Nephron (organoid): Measurements from ENCODE around the gene INTS7.

Experiments used
- H3K27ac Mint-ChIP-seq, 3 experiments: 2 replicates each; pipeline ENCODE4 v1.8.0; 2020; ENCODE audit warnings: mixed read lengths in 3 of 3, mild to moderate bottlenecking in 2 of 3, moderate library complexity in 1 of 3
- H3K27me3 Mint-ChIP-seq: 2 replicates; pipeline ENCODE4 v1.8.0; 2021; ENCODE audit warnings: low read depth, mild to moderate bottlenecking, moderate library complexity, mixed read lengths
- H3K36me3 Mint-ChIP-seq: 2 replicates; pipeline ENCODE4 v1.8.0; 2020; ENCODE audit warnings: low read depth, mixed read lengths
- H3K4me1 Mint-ChIP-seq: 2 replicates; pipeline ENCODE4 v1.8.0; 2020; ENCODE audit warnings: mixed read lengths
- H3K4me3 Mint-ChIP-seq, 3 experiments: 2 replicates each; pipeline ENCODE4 v1.8.0; 2020; ENCODE audit warnings: mild to moderate bottlenecking in 3 of 3, mixed read lengths in 3 of 3, moderate library complexity in 2 of 3
- H3K9me3 Mint-ChIP-seq: 2 replicates; pipeline ENCODE4 v1.8.0; 2020; ENCODE audit warnings: mixed read lengths
- TF ChIP-seq, protein P1 (sequence below), 3 experiments: fragments of 200-600 bp; sonication (generic); IDR thresholded peaks; one replicate each; pipeline ENCODE4 v1.5.0; 2021; ENCODE audit warnings: antibody characterized with exemption in 3 of 3; ENCODE audit not compliant: unreplicated experiment in 3 of 3

Gene INTS7

DNA sequence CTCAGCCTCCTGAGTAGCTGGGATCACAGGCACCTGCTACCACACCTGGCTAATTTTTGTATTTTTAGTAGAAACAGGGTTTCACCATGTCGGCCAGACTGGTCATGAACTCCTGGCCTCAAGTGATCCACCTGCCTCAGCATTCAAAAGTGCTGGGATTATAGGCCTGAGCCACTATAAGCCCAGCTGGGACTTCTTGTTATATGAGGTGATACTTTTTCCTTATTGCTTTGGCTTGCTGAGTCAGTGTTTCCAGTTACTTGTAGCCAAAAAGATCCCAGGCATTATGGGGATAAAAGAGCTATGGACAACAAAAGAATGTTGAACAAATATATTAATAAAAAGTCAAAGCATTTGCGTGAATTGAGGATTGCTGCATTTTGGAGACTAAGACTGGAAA lies 134.9 kb downstream of the INTS7 start:
- Mint-ChIP-seq H3K27me3 (no peaks in the 10 kb centered on the region), H3K4me3 (no peak overlapping the region), H3K9me3 (peaks cover 10% of the 10 kb centered on the region), H3K36me3 (no peaks in the 10 kb centered on the region), H3K27ac (no peak overlapping the region), H3K4me1 (no peaks in the 10 kb centered on the region)
- TF ChIP-seq, protein P1, sequence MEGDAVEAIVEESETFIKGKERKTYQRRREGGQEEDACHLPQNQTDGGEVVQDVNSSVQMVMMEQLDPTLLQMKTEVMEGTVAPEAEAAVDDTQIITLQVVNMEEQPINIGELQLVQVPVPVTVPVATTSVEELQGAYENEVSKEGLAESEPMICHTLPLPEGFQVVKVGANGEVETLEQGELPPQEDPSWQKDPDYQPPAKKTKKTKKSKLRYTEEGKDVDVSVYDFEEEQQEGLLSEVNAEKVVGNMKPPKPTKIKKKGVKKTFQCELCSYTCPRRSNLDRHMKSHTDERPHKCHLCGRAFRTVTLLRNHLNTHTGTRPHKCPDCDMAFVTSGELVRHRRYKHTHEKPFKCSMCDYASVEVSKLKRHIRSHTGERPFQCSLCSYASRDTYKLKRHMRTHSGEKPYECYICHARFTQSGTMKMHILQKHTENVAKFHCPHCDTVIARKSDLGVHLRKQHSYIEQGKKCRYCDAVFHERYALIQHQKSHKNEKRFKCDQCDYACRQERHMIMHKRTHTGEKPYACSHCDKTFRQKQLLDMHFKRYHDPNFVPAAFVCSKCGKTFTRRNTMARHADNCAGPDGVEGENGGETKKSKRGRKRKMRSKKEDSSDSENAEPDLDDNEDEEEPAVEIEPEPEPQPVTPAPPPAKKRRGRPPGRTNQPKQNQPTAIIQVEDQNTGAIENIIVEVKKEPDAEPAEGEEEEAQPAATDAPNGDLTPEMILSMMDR (IDR thresholded peaks at IDR 0.05; ENCODE audit: unreplicated experiment in 3 of 3), result no peak

DNA sequence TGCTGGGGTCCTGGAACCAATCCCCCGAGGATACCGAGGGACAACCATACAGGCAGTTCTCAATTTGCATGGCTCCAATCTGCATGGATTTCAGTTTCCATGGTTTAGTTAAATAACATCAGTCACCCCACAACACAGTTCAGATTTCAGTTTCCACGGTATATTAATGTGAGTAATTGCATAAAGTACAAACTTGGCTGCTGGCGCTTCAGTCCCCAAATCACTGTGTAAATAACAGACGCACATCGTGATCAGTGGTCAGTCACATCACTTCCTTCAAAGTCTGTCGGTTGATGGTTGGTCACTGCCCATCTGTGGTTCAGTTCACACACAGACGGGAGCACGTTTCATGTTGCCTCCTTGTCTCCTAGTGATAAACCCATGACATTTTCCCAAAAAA lies 138.4 kb downstream of the INTS7 start:
- Mint-ChIP-seq H3K4me1 (no peaks in the 10 kb centered on the region), H3K27ac (no peak overlapping the region), H3K36me3 (no peaks in the 10 kb centered on the region), H3K9me3 (no peaks in the 10 kb centered on the region), H3K27me3 (peaks cover 3% of the 10 kb centered on the region), H3K4me3 (no peak overlapping the region)
- TF ChIP-seq, protein P1 (IDR thresholded peaks at IDR 0.05; ENCODE audit: unreplicated experiment in 3 of 3), result no peak

DNA sequence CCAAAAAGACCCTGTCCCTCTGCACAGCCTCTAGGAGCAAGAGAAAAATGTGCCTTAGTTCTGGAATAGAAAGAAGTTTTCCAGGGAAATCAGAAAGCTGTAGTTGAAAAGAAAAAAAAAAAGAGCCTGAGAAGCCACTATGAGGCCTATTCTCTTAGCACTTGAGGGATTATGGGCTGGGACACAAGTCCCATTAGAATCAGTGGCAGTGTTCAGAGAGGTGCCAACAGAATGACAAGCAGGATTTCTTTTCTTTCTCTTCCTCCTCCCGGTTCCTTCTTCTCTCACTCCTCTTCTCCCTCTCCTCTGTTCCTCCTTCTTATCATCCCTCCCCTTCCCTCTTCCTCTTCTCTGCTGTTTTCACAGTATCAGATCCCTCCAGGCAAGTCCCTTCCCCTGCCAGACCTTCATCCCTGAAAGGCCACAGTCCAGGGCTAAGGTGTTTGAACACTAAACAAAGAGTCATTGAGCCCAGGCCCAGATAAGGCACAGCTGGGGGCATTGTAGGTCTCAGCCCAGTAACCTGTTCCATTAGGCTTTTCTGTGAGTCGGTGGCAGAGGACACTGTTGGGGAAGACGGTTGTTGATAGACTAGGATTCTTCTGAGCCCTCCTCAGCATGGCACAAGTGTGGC lies 140.1 kb downstream of the INTS7 start:
- Mint-ChIP-seq H3K4me3 (no peak overlapping the region), H3K36me3 (no peaks in the 10 kb centered on the region), H3K27ac (no peak overlapping the region), H3K4me1 (no peaks in the 10 kb centered on the region), H3K9me3 (no peaks in the 10 kb centered on the region), H3K27me3 (peaks cover 6% of the 10 kb centered on the region)
- TF ChIP-seq, protein P1 (IDR thresholded peaks at IDR 0.05; ENCODE audit: unreplicated experiment in 3 of 3), result no peak

DNA sequence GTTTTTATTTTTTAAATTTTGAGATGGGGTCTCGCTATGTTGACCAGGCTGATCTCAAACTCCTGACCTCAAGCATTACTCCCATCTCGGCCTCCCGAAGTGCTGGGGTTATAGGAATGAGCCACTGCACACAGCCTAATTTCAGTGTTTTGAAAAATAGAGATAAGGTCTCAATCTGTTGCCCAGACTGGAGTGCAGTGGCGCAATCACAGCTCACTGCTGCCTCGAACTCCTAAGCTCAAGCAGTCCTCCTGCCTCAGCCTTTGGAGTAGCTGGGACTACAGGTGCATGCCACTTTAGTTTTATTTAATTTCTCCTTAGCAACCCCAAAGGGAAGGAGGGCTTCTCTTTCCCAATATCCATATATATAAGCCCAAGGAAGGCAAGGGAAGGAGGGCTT lies 141.0 kb downstream of the INTS7 start:
- TF ChIP-seq, protein P1 (IDR thresholded peaks at IDR 0.05; ENCODE audit: unreplicated experiment in 3 of 3), result no peak
- no peaks in the 10 kb centered on the region for H3K36me3 Mint-ChIP-seq
- peaks cover 6% of the 10 kb centered on the region for H3K27me3 Mint-ChIP-seq
- H3K4me3 Mint-ChIP-seq, result no peak overlapping the region
- H3K9me3 Mint-ChIP-seq, result no peaks in the 10 kb centered on the region
- no peaks in the 10 kb centered on the region for H3K4me1 Mint-ChIP-seq
- no peak overlapping the region for H3K27ac Mint-ChIP-seq

DNA sequence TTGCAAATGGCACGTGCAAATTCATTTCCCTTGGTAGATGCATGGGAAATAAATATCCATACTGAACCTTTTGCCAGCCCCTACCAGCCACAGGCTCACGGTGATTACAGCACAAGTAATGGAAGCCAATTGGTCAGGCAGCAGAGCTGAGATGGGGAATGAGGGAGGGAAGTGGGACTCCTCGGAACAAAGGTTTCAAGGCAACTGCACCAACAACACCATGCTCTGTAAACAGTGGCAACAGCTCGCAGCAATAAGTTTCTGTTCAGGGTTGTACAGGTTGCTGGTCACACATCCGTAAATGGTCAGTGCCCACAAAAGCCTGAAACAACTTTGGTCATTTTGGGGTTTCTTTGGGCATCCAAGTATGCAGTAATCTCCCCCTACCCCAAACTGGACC lies 142.1 kb downstream of the INTS7 start:
- TF ChIP-seq, protein P1 (IDR thresholded peaks at IDR 0.05; ENCODE audit: unreplicated experiment in 3 of 3), result no peak
- Mint-ChIP-seq H3K36me3 (no peaks in the 10 kb centered on the region), H3K4me3 (no peak overlapping the region), H3K4me1 (no peaks in the 10 kb centered on the region), H3K9me3 (no peaks in the 10 kb centered on the region), H3K27ac (no peak overlapping the region), H3K27me3 (peaks cover 6% of the 10 kb centered on the region)

DNA sequence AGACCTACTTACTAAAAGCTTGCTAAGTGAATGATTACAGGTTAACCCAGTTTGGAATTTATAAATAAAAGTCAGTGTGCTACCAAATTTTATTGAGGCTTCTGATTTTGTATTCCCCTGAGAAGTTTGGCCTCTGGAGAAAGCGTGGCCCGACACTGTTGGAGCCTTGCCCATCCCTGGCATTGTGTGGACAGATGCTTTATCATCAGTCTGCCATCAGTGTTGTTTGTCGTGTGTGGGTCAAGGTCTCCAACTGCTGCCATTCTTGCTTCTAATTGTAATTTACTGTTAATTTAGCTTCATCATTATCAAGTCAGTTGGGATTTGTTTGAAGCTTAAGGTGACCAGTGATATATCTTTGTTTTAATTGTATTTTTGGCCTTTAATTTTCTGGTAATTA lies 142.8 kb downstream of the INTS7 start:
- Mint-ChIP-seq H3K27ac (no peak overlapping the region), H3K4me3 (no peak overlapping the region), H3K27me3 (peaks cover 6% of the 10 kb centered on the region), H3K36me3 (no peaks in the 10 kb centered on the region), H3K4me1 (no peaks in the 10 kb centered on the region), H3K9me3 (no peaks in the 10 kb centered on the region)
- TF ChIP-seq, protein P1 (IDR thresholded peaks at IDR 0.05; ENCODE audit: unreplicated experiment in 3 of 3), result no peak
